H1 (cell line): ENCODE data around the gene NYAP2. TPM values are rescaled to one million over a fixed set of nuclear protein-coding genes. Genes with fewer than 3 reads are reported as not detected.

ENCODE experiments used
- ATF2 ChIP-seq: IDR thresholded peaks from 2 replicates; pipeline ENCODE4 v1.6.1; 2012; ENCODE audit warnings: low read length, inconsistent platforms
- polyA plus RNA-seq, 7 experiments: library from polyadenylated mRNA; depleted of rRNA in 3 of 7; stranded (reverse) in 5 of 7; unstranded in 2 of 7; fragments of >200 nt in 5 of 7; fragments of 200-250 nt in 2 of 7; gene quantifications; 1 replicate in 5 of 7; 2 replicates in 1 of 7; 4 replicates in 1 of 7; pipeline versions ENCODE4 v1.2.1 to v1.2.3, GENCODE V29; 2011 to 2013; ENCODE audit warnings: missing spikeins in 2 of 7, mixed read lengths in 2 of 7
- total RNA-seq: library from RNA; stranded (reverse); fragmentation: NEBNext Ultra II Directional; extraction: Animal tissue kit (Norgen Biotek cat#: 25700); gene quantifications from 2 replicates; pipeline ENCODE4 v1.2.1, GENCODE V29; 2021

The NYAP2 gene
- total and polyA plus RNA-seq, 2 of the 8 experiments (the other 6 are each of a cell fraction or from before 2014, with no cell fraction given): not detected

- no peak for TF ChIP-seq ATF2
Observed at GRCh38 chr2:225566798-225567197, 167.3 kb downstream of the NYAP2 start (continued).
